HG03354 (cell line): Measurements from ENCODE around the gene EGFL7.
A peak's percentile ranks its signal among the peaks of the same experiment; 100 is the strongest.
"Not testable (repeated sequence)": the region's sequence is repeated elsewhere in the genome, so short reads cannot be mapped to it uniquely, and the experiment has no call there.

ENCODE experiments used
- ATAC-seq: cut with Tn5 transposase; IDR thresholded peaks from one replicate; pipeline ENCODE4 v1.9.1; 2021; ENCODE audit warnings: mild to moderate bottlenecking; ENCODE audit not compliant: unreplicated experiment, poor library complexity, severe bottlenecking

The EGFL7 gene

GRCh38 chr9:136694163-136694871 is 31.6 kb downstream of the EGFL7 start:
- ATAC-seq, result no peak

- ATAC-seq, result no peak
Measured at GRCh38 chr9:136694872-136695247, 32.1 kb downstream of the EGFL7 start.

GRCh38 chr9:136695435-136695895 is 32.7 kb downstream of the EGFL7 start:
- ATAC-seq, result no peak

GRCh38 chr9:136695955-136696354 is 33.2 kb downstream of the EGFL7 start:
- ATAC-seq, result no peak

- ATAC-seq, result no peak
Measured at GRCh38 chr9:136696502-136696901, 33.8 kb downstream of the EGFL7 start.

- ATAC-seq, result no peak
Measured at GRCh38 chr9:136697146-136697820, 34.6 kb downstream of the EGFL7 start.

- no peak for ATAC-seq
Measured at GRCh38 chr9:136697821-136698526, 35.3 kb downstream of the EGFL7 start.

- no peak for ATAC-seq
Measured at GRCh38 chr9:136698635-136699246, 36.0 kb downstream of the EGFL7 start.

GRCh38 chr9:136700304-136700703 is 37.6 kb downstream of the EGFL7 start:
- no peak for ATAC-seq

- peak; percentile 66 for ATAC-seq
Measured at GRCh38 chr9:136700959-136701667, 38.4 kb downstream of the EGFL7 start.

GRCh38 chr9:136701668-136702053 is 38.9 kb downstream of the EGFL7 start:
- ATAC-seq, result no peak

GRCh38 chr9:136703276-136703860 is 40.7 kb downstream of the EGFL7 start:
- no peak for ATAC-seq

GRCh38 chr9:136704741-136705140 is 42.0 kb downstream of the EGFL7 start:
- ATAC-seq, result not testable (repeated sequence)

- ATAC-seq, result no peak
Measured at GRCh38 chr9:136705564-136705963, 42.8 kb downstream of the EGFL7 start.

GRCh38 chr9:136707011-136707410 is 44.3 kb downstream of the EGFL7 start:
- ATAC-seq, result no peak

- no peak for ATAC-seq
Measured at GRCh38 chr9:136707849-136708517, 45.3 kb downstream of the EGFL7 start.

- no peak for ATAC-seq
Measured at GRCh38 chr9:136709454-136710109, 46.9 kb downstream of the EGFL7 start.

GRCh38 chr9:136710543-136710942 is 47.8 kb downstream of the EGFL7 start:
- ATAC-seq, result no peak
